Ishikawa (cell line): ENCODE data around the gene CELF2.

Experiments used
- EP300 ChIP-seq: IDR thresholded peaks from 2 replicates; pipeline ENCODE4 v1.6.1; 2012; ENCODE audit warnings: borderline replicate concordance
- FOXM1 ChIP-seq: IDR thresholded peaks from 2 replicates; pipeline ENCODE4 v1.6.1; 2012; ENCODE audit warnings: low read depth, borderline replicate concordance

DNA sequence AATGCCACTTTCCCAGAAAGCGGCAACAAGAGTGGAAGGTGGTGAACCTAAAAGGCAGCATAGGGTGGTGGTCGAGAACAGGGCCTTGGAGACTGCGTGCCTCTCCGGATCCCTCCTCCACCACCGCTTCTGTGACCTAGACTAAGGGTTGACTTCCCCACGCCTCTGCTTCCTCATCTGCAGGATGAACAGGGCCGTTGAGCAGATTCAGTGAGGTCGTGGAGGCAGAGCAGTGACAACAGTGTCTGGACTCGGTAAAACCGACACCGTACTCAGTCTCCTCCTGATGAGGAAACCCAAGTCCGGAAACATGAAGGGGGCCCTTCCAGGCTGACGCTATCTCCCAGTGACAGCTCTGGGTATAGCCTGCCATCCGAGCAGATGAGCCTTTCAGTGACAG, 162.6 kb downstream of the CELF2 start:
- TF ChIP-seq FOXM1 = no peak
- TF ChIP-seq EP300 = no peak
